T-helper 2 cell (primary cell): Measurements from ENCODE around the gene CEP112.

Experiments used
- DNase-seq, 5 experiments: peaks; one replicate each; pipeline versions ENCODE4 v3.0.0 to v3.0.0-alpha.2; 2012 to 2022

The CEP112 gene

DNA sequence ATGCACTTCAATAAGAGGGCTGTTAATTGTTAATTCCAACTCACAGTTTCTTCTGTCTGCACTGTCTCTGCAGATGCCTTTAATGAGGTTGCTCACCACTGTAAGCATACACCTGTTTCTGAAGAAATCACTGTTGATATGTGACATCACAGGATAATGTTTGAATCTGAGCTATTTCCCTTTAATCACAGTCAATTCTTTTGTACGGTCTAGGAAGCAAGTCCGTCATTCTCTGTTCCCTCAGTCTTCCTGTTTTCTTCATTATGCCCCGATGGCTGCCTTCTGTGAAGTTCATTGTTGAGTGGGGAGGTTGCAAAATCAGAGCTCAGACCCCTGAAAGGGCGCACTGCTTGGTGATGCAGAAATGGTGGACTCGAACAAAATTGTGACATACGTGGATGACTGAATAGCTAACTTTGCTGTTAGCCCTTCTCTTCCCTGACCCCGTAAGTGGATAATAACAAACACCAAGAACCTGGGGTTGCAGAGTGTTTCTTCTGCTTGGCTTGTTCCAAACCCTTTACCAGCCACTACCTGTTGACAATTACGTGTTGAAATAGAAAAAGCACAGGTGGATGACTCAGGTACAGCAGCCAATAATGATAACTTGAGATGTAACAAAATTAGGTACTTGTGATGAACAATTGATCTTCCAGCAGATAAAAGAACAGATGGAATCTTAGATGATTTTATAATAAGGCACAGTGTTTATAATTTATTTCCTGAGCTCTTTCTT is 558.6 kb downstream of the CEP112 start:
- no peak for DNase-seq

GRCh38 chr17:65630502-65630901 is 561.4 kb downstream of the CEP112 start:
- no peak for DNase-seq

DNA sequence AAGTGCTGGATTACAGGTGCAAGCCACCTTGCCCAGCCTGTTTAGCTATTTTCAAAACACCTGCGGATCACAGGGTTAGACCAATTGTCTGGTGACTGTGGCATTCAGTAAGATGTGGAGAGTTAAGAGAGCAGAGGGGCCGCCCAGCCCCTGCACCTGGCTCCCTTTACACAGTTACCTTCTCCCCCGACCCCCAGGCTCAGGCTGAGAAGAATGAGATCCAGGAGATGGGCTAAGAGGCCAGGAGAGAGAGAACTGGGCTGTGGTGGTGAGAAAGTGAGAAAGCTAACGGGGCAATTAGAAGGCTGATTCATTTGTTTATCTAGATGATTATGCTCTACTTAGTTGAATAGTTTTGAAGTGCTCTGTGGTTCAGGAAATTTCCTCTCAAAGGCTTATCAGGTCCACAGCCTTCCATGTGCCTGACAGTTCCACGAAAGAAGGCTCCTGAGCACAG is 562.7 kb downstream of the CEP112 start:
- no peak for DNase-seq

- no peak for DNase-seq
These were observed 563.3 kb downstream of the CEP112 start for GRCh38 chr17:65628644-65629036.

DNA sequence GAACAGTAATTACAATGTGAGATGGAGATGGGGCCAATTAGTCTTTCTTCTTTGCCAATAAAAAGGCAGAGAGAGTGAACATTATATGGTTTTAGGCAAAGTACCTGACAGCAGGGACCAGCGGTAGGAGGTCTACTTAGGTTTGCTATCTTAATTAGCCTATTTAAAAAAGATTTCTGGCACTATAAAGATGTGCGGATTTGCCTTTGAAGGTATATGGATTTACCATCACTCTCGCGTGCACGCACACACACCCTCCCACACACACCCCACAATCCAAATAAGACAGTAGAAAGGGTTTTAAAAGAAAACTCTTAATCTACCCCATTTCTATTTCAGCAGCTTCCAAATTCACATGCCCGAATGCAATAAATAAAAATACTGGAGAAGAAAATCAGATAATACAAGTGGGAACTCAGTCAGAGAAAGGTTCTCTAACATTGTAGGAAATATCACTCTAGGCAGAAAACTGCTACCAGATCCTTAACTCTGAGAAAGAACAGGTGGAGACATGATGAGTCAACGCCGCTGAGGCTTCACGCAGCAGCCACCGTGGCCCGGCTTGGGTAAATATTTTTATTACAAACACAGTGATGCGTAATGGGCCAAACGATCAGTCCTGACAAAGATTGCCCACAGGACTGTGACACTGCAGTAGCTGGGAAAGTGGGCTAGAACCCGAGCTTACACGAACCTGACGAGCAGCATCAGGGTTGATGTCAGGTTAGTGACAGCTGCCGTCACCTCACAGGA is 563.9 kb downstream of the CEP112 start:
- no peak for DNase-seq

DNA sequence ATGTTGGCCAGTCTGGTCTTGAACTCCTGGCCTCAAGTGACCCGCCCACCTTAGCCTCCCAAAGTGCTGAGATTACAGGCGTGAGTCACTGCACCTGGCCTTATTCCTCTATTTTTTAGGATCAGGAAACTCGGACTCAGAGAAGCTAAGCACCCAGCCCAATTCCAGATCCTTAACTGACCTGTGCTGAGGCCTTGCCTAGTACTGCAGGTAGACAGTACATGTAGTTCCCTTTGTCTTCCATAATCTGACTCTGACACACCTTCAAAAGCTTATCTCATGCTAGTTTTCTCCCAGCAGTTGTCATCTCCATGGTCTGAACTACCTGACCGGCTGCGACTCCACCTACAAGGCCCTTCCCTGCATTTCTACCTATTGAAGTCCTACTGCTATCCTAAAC is 564.8 kb downstream of the CEP112 start:
- no peak for DNase-seq

DNA sequence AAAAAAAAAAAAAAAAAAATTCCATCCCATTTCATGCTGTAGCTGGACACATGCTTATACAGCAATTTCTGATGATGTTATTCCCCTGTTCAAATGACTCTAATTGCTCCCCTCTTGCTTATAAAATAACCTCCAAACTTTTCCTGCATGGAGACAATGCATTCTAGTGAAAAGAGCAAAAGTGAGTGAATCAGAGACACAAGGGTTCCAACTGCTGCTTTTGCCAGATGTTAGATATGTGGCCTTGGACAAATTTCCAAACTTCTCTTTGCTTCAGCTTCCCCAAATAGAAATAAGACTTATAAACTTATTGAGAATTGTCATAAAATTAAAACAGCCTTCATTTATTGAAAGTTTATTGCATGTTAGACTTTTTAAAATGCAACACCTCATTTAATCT is 565.5 kb downstream of the CEP112 start:
- DNase-seq = no peak

- DNase-seq = no peak
These were observed 573.4 kb downstream of the CEP112 start for GRCh38 chr17:65618516-65618915.

- no peak for DNase-seq
These were observed 574.4 kb downstream of the CEP112 start for GRCh38 chr17:65617496-65617895.

DNA sequence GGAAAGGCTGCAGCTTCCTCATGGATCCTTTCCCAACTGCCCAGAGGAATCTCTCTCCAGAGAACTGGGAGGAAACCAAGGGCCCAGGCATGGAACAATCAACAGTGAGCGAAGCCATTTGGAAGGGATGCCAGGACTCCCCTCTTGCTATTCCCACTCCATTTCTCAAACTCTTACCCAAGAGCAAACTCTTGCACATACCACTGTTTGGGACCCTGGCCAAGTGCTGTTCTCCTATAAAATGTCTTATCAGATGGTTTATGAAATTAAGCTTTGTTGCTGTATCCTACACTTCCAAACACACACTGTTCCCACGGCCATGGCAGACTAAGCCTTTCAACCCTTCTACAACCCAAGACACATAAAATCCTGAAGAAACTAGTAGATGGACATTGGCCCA is 582.2 kb downstream of the CEP112 start:
- DNase-seq = no peak

- no peak for DNase-seq
These were observed 582.6 kb downstream of the CEP112 start for GRCh38 chr17:65609286-65609685.

- DNase-seq = no peak
These were observed 587.9 kb downstream of the CEP112 start for GRCh38 chr17:65604070-65604469.

GRCh38 chr17:65601881-65602280 is 590.1 kb downstream of the CEP112 start:
- DNase-seq = peak in 1 of 5 experiments; percentile 46

GRCh38 chr17:65601145-65601544 is 590.8 kb downstream of the CEP112 start:
- no peak for DNase-seq

DNA sequence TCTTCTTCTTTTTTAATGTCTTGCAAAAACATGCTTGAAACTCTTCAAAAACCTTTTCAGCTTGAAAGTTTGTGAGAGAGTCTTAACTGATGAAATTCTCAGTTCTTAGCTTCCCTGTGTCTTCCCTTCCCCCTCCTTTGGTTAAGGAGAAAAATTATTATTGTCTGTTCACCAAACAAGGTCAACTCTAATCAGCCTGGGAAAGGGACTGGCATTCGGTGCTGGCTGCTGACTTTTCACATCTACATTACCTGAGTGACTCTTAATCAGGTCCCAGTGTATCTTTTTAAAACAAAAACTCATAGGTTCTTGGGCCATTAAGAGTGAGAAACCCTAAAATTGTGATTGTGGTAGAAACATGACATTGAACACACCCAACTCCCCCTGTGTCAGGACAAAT is 591.4 kb downstream of the CEP112 start:
- DNase-seq = no peak

DNA sequence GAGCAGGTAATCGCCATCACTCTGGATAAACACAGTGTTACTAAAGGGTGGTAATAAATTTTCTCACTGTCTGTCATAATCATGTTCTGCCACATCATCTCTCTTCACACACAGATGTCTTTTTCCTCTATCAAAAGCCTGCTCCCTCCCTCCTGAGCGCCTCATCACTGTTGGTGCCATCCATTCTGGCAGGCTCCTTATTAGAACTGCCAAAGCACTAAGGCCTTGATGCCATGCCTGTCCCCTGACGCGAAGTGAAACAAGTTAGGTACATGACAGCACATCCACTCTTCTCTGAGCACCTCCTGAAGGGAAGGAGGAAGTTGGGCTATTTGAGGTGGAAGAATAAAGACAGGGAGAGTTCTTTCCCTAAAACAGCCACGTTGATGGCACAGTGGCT is 592.3 kb downstream of the CEP112 start:
- no peak for DNase-seq

DNA sequence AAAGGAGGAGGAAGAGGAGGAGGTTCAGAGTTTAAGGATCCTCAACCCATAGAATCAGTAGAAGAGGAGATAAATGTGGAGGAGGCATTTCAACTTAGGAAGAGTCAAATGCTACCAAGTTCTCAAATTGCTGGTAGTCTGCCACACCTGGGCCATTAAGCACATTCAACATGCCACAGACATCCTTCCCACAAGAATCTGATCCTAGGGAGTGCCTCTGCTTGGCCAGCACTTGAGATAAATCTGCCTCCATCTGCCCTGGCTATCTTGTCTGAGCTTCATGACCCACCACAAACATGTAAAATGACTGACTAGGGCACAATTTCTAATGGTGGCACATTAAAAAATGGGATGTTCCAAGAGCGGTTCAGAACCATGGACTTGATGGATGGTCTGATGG is 593.2 kb downstream of the CEP112 start:
- no peak for DNase-seq

- DNase-seq = no peak
These were observed 596.8 kb downstream of the CEP112 start for GRCh38 chr17:65595071-65595656.

- DNase-seq = peak in 1 of 5 experiments; percentile 7
These were observed 597.8 kb downstream of the CEP112 start for GRCh38 chr17:65593855-65594845.

- DNase-seq = no peak
These were observed 598.7 kb downstream of the CEP112 start for GRCh38 chr17:65593092-65593854.

DNA sequence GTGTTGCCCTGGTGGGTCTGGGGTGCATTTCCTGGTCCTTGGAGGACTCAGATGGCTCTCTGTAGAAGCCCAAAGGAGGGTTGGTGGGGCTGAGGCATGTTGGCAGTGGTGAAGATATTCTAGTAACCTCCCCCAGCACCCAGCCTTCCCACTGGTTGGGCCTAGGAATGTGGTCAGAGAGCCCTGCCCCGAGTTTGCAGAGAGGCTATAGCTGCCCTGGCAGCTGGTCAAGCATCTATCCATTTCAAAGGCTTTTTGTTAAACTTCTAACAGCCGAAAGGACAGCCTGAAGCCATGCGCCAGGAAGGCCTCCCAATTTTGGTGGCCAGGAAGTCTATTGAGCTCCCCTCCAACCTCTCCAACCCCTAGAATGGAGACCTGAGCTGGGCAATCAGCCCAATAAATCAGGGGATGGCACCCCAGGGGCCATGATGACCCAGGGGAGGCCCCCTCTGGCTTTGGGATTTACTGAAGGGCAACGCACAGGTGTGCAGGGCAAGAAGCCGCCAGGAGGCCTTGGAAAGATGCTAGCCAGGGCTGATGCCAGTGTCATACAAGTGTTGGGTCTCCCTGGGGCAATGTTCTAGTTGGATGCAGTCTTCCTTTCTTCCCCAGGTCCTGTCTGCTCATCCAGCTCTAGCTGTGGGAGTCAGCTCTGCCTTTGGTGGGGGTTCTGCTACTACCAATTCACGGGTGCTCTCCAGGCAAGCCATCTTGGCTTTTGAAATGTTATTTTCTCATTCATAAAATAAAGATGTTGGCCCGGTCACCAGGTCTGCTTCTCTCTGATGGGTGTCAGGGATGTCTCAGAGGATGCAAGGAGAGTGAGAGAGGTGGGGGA is 599.6 kb downstream of the CEP112 start:
- DNase-seq = no peak
